ENCODE results near the gene LRRTM1.

The LRRTM1 gene

DNA sequence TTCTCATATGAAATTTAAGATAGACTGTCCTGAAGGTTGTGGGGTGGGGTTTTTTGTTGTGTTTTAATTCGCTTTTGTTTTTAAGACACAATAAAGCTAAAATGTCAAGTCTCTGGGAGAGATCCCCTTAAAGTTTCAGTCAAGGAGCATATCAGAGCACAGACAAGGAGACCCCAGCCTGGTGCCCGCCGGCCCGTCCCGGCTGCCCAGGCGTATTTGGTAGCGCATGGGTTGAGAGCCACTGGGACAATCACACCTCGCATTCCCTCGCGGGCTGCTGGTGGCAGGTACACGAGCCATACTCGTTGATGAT lies 2.6 kb downstream of the LRRTM1 start:
- no peak for DNase-seq

- DNase-seq, result no peak
These were observed 3.6 kb downstream of the LRRTM1 start for GRCh38 chr2:80300954-80301353.

- no peak for DNase-seq
These were observed 4.2 kb downstream of the LRRTM1 start for GRCh38 chr2:80300346-80300745.

- no peak for DNase-seq
These were observed 4.9 kb downstream of the LRRTM1 start for GRCh38 chr2:80299661-80300060.

GRCh38 chr2:80298954-80299353 lies 5.6 kb downstream of the LRRTM1 start:
- DNase-seq, result no peak

GRCh38 chr2:80293039-80293438 lies 11.5 kb downstream of the LRRTM1 start:
- DNase-seq, result no peak

DNA sequence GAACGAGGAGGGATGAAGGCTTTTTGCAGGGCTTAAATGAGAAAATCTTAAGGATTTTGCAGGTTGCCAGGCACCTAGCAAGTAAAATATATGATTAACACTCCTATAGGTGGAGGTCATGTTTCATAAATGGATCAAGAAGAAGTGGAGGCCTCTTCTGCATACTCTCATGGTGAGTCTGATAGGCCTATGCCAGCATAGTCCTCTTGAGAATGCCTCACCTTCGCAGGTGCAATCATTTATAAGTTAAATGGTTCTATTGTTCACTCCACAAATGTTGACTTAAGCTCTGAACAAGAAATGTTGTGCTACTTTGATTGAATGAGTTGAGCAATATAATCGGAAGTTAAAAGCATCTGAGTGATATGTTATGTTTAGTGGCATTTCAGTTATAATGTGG lies 12.1 kb downstream of the LRRTM1 start:
- DNase-seq, result no peak

DNA sequence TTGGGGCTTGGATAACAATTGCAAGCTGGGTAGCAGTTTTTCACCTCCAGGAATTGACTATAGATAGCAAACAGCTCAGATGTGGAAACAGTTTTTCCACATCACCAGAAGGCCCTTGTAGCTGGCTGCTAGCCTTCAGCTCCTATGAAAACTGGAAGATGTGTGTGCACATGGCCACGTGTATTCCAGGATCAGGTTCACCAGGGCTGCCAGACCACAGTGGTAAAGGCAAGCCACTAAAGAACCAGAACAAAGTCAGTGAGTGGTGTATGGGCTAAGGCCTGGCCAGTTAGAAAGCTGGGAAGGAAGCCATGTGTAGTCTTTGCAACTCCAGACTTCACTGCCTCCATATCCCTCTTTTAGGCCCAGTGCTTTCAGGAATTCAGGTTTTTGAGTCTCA lies 12.9 kb downstream of the LRRTM1 start:
- DNase-seq, result no peak

GRCh38 chr2:80288576-80288975 lies 16.0 kb downstream of the LRRTM1 start:
- DNase-seq, result no peak

DNA sequence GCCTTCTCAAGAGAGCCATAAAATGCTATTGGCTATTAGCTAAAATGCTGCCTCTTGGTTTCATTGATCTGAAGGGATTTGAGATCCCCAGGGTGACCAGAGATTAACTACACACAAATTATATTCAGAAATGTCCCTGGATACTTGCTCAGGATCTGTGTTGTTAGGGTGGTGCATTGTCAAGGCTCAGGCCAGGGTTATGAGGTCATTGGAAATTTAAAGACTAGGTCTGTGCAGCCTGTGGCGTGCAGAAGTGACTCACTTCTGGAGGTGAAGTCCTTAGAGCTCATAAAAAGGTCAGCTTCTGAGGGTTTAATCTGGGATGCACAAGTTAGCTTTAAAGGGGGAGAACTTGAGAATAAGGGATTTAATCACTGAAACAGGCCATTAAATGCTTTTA lies 23.5 kb downstream of the LRRTM1 start:
- DNase-seq, result no peak

DNA sequence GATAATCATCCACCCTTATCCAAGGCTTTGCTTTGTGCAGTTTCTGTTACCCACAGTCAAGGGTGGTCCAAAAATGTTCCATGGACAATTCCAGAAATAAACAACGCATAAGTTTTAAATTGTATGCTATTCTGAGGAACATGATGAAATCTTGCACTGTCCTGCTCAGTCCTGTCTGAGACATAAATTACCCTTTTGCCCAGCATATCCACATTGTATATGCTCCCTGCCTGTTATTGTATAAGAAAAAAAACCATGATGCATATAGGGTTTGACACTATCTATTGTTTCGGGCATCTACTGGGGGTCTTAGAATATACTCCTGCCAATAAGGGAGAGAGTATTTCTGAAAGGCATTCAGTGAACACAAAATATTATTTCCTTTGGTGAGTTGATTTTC lies 24.0 kb downstream of the LRRTM1 start:
- DNase-seq, result no peak

- DNase-seq, result no peak
These were observed 34.7 kb downstream of the LRRTM1 start for GRCh38 chr2:80269806-80270205.

GRCh38 chr2:80266231-80266630 lies 38.3 kb downstream of the LRRTM1 start:
- no peak for DNase-seq

GRCh38 chr2:80259292-80259691 lies 45.3 kb downstream of the LRRTM1 start:
- no peak for DNase-seq

DNA sequence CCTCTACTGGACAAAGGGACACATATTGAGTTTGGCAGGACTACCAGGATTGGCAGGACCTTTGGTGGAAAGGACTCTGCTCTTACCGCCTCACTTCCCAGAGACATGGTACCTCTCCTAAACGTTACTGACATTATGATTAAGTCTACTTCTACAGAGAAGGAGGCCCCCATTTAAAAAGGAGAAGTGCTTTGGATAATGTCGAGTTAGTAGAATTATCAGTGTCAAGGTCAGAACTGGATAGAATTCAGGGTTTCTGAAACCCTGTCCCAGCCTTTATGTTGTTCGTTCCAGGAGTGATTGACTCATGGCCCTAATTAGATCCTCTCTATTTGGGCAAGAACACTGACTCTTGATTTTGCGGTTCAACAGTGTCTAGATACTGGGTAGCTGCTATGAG lies 45.8 kb downstream of the LRRTM1 start:
- no peak for DNase-seq

DNA sequence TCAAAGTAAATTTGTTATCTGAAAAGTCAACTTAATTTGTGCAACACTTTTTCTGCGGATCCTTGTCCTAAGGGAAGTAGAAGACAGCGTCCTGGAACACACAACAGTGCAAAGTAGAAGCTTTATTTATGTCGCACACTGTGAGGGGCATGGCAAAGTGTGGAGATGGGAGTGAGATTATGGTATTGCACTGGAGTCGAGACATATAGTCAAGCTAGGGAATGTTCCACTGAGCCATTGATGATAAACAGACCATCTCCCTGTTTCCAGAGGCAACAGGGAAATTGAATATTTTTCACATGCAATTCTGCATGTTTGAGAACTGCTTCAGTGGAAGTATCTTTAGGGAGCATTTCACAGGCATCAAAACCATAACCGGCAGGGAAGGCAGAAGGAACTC lies 46.2 kb downstream of the LRRTM1 start:
- DNase-seq, result no peak

GRCh38 chr2:80257450-80257849 lies 47.1 kb downstream of the LRRTM1 start:
- DNase-seq, result no peak

- no peak for DNase-seq
These were observed 47.8 kb downstream of the LRRTM1 start for GRCh38 chr2:80256782-80257167.

DNA sequence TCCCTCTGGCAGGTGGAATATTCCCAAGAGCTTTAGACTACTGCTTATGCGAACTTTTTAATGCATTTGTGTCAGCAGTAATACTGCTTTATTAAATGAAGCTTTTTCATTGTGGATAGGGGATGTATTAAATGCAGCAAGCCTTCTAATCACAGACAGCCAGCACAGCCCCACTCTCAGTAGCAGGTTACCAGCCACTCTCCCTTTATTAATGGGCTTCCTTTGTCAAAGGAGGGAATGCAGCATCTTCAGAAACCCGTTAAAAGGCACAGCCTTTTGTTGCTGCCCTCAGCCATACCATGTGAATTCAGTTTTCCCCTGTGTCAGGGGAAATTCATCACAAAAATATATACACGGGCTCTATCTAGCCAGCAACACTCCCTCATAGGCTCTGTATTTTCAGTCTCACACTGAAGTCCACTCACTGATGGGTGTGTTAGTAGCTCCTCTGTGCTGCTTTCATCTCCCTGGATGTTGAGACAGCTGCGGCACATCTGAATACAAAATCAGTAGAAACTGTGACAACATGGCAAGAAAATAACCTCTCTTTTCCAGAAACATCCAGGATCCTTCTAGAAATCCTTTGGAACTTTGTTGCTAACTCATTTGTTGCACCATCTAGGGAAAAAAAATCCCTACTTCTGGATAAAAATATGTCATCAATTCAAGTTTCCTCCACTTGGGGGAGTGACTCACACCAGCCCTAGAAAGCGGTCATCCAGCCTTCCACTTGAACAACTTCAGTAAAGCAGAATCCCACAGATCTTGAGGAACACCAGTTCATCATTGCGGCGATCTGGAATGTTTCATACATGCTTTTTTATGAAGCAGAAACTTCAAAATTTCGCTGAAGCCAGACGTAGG lies 48.4 kb downstream of the LRRTM1 start:
- no peak for DNase-seq

- DNase-seq, result no peak
These were observed 52.1 kb downstream of the LRRTM1 start for GRCh38 chr2:80252294-80252986.

Measured in SHP77 (cell line).